HepG2 (cell line): ENCODE measurements around the gene CAPN12. TPM values are rescaled to one million over a fixed set of nuclear protein-coding genes. Genes with fewer than 3 reads are reported as not detected.

Source experiments
- ATAC-seq: fragments of 200-7000 bp; cut with Tn5 transposase; 3 replicates; pipeline ENCODE4 v1.9.1; 2020; ENCODE audit warnings: mild to moderate bottlenecking, moderate library complexity
- BruUV-seq: library from RNA; stranded (reverse); fragments of 400-500 nt; replicated peaks from 2 replicates; lab custom pipeline; 2021; lab: Mats Ljungman, UMichigan
- CTCF ChIA-PET: fragments of 300-600 bp; formaldehyde crosslinking; extraction: SDS; loops from one replicate; lab custom pipeline; 2021; ENCODE audit warnings: low total read pairs, inconsistent platforms, low intra/inter-chr PET ratio; lab: Yijun Ruan, JAX
- POLR2A ChIA-PET: fragments of 350-600 bp; sonication (Branson Sonifier 250); formaldehyde crosslinking; loops from one replicate; lab custom pipeline; 2020; ENCODE audit warnings: antibody characterized with exemption, inconsistent platforms; lab: Yijun Ruan, JAX
- DNase-seq: peaks from one replicate; pipeline ENCODE4 v3.0.0-alpha.2; 2015; ENCODE audit warnings: low spot score
- FAIRE-seq: peaks from 3 replicates; lab custom pipeline; 2011; peaks lifted over from hg19 to GRCh38; lab: Jason Lieb, UNC
- H2AFZ ChIP-seq: one replicate; pipeline ENCODE4 v1.6.1; 2011; ENCODE audit warnings: low read length, inconsistent platforms
- H3K27ac ChIP-seq: fragments of 300-600 bp; 3 replicates; pipeline ENCODE4 v1.8.0; 2011; ENCODE audit warnings: mixed run types, mild to moderate bottlenecking, mixed read lengths, low read length, inconsistent platforms; ENCODE audit not compliant: insufficient read depth; ENCODE audit errors: extremely low read length
- H3K27me3 ChIP-seq, 2 experiments: fragments of 200-600 bp in 1 of 2; 2 replicates in 1 of 2; 3 replicates in 1 of 2; pipeline versions ENCODE4 v1.6.0 to v1.8.0; 2011; ENCODE audit warnings: low read length in 2 of 2, mild to moderate bottlenecking in 2 of 2, moderate library complexity in 2 of 2, inconsistent platforms in 1 of 2; ENCODE audit not compliant: insufficient read depth in 2 of 2, control insufficient read depth in 1 of 2
- H3K36me3 ChIP-seq, 2 experiments: fragments of 200-600 bp in 1 of 2; replicated peaks in 1 of 2; 2 replicates in 1 of 2; 3 replicates in 1 of 2; pipeline versions ENCODE4 v1.5.1 to v1.8.0; 2011; ENCODE audit warnings: low read length in 2 of 2, inconsistent platforms in 1 of 2; ENCODE audit not compliant: insufficient read depth in 2 of 2, control insufficient read depth in 1 of 2
- H3K4me1 ChIP-seq: 2 replicates; pipeline ENCODE4 v1.5.1; 2012; ENCODE audit warnings: low read length, inconsistent platforms; ENCODE audit not compliant: insufficient read depth
- H3K4me2 ChIP-seq: 2 replicates; pipeline ENCODE4 v1.6.0; 2011; ENCODE audit warnings: low read depth, low read length, inconsistent platforms
- H3K4me3 ChIP-seq, 3 experiments: fragments of 200-600 bp in 1 of 3; sonication (generic), shearing (Covaris generic) in 1 of 3; replicated peaks in 1 of 3; 2 replicates each; pipeline ENCODE4 v1.5.1; 2011 to 2016; ENCODE audit warnings: low read length in 3 of 3, inconsistent platforms in 2 of 3, low read depth in 2 of 3, mild to moderate bottlenecking in 2 of 3, control low read depth in 1 of 3, mixed read lengths in 1 of 3; ENCODE audit not compliant: insufficient read depth in 1 of 3
- H3K79me2 ChIP-seq: one replicate; pipeline ENCODE4 v1.6.1; 2011; ENCODE audit warnings: low read length, inconsistent platforms; ENCODE audit not compliant: insufficient read depth
- H3K9ac ChIP-seq: 2 replicates; pipeline ENCODE4 v1.6.0; 2011; ENCODE audit warnings: mild to moderate bottlenecking, low read depth, low read length, inconsistent platforms; ENCODE audit not compliant: insufficient read depth
- H3K9me3 ChIP-seq: 2 replicates; pipeline ENCODE4 v1.5.1; 2012; ENCODE audit warnings: mild to moderate bottlenecking, low read length
- H4K20me1 ChIP-seq: 2 replicates; pipeline ENCODE4 v1.6.0; 2011; ENCODE audit warnings: inconsistent platforms, mild to moderate bottlenecking, low read length, moderate library complexity; ENCODE audit not compliant: insufficient read depth
- GATA4 ChIP-seq: sonication (generic); IDR thresholded peaks from 2 replicates; pipeline ENCODE4 v1.6.1; 2016; ENCODE audit warnings: antibody characterized with exemption, low read depth, borderline replicate concordance
- MED13 ChIP-seq: sonication (generic); formaldehyde crosslinking; IDR thresholded peaks from 2 replicates; pipeline ENCODE4 v1.5.0; 2020; ENCODE audit warnings: missing genetic modification reagents
- NFIB ChIP-seq: sonication (generic); formaldehyde crosslinking; IDR thresholded peaks from 2 replicates; pipeline ENCODE4 v1.9.0; 2021; ENCODE audit warnings: missing genetic modification reagents, mild to moderate bottlenecking, borderline replicate concordance
- SOX13 ChIP-seq, 3 experiments: fragments of 450-650 bp in 1 of 3; sonication (generic) in 1 of 3; formaldehyde crosslinking in 1 of 3; IDR thresholded peaks in 2 of 3; conservative IDR thresholded peaks in 1 of 3; 2 replicates each; pipeline versions ENCODE4 v1.5.0 to v1.6.1; 2016 to 2020; ENCODE audit warnings: antibody characterized with exemption in 1 of 3, mild to moderate bottlenecking in 1 of 3, missing compliant biosample characterization in 1 of 3, missing genetic modification reagents in 1 of 3, moderate library complexity in 1 of 3
- WGBS: methylation state at CpG from one replicate; pipeline ENCODE4 v1.1.6; 2017; ENCODE audit warnings: low lambda C conversion rate; 5-methylcytosine and 5-hydroxymethylcytosine counted together
- in situ Hi-C: cut with HindIII; loops from 2 replicates; pipeline ENCODE4 v1.10.0; 2017; ENCODE audit warnings: low pct_unique_long_range_greater_than_20kb; ENCODE audit not compliant: extremely low pct_ligation_motif_present
- intact Hi-C: fragments of 100-400 bp; cut with micrococcal nuclease; formaldehyde crosslinking; loops from one replicate; pipeline ENCODE4 v1.10.0; 2022; ENCODE audit not compliant: unreplicated experiment
- polyA plus RNA-seq, 8 experiments: library from polyadenylated mRNA; depleted of rRNA in 3 of 8; stranded (reverse) in 7 of 8; unstranded in 1 of 8; fragments of >200 nt; fragmentation: Illumina TruSeq in 4 of 8; extraction: Trizol in 4 of 8; gene quantifications; 2 replicates each; pipeline versions ENCODE4 v1.2.1 to v1.2.3, GENCODE V29; 2011 to 2016; ENCODE audit warnings: low read depth in 4 of 8, missing spikeins in 1 of 8, mixed read lengths in 1 of 8; ENCODE audit not compliant: insufficient read depth in 1 of 8
- total RNA-seq, 5 experiments: library from RNA; depleted of rRNA; stranded (reverse); fragments of >200 nt; fragmentation: Illumina TruSeq; extraction: Trizol; gene quantifications; 2 replicates each; pipeline ENCODE4 v1.2.3, GENCODE V29; 2016; ENCODE audit warnings: low read depth in 1 of 5
- TF ChIP-seq, protein P1 (sequence below): sonication (generic); formaldehyde crosslinking; IDR thresholded peaks from 2 replicates; pipeline ENCODE4 v1.4.0; 2020; ENCODE audit warnings: low read depth, mild to moderate bottlenecking, missing genetic modification reagents

CAPN12 gene
- total and polyA plus RNA-seq, 2 of the 13 experiments (the other 11 are each of a cell fraction or from before 2014, with no cell fraction given): 1.6 to 13.6 TPM

DNA sequence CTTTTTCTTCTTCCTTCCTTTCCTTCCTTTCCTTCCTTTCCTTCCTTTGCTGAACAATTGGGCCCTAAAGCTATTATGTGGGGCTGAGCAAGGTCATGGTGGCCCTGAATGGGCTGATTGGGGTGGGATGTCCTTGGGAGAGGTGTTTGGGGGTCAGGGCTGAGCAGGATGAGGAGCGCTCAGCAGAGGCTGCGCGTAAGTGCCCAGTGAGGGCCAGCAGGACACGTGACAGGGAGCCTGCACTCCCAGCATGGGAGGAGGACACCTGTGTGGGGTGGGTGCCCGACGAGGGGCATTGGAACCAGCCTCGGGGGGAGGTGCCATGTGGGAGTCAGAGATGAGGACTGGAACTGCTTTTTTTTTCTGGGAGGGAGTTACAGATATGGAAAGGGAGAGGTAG, 34.5 kb upstream of the CAPN12 start (continued):
- TF ChIP-seq, protein P1, sequence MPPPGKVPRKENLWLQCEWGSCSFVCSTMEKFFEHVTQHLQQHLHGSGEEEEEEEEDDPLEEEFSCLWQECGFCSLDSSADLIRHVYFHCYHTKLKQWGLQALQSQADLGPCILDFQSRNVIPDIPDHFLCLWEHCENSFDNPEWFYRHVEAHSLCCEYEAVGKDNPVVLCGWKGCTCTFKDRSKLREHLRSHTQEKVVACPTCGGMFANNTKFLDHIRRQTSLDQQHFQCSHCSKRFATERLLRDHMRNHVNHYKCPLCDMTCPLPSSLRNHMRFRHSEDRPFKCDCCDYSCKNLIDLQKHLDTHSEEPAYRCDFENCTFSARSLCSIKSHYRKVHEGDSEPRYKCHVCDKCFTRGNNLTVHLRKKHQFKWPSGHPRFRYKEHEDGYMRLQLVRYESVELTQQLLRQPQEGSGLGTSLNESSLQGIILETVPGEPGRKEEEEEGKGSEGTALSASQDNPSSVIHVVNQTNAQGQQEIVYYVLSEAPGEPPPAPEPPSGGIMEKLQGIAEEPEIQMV (CRISPR knock-in tag): no peak
- no peak for TF ChIP-seq SOX13 (IDR thresholded peaks at IDR 0.05)
- TF ChIP-seq SOX13 (CRISPR knock-in tag; conservative IDR thresholded peaks at IDR 0.05 in 1 of 2, IDR thresholded peaks at IDR 0.05 in 1 of 2): peak in 1 of 2 experiments; percentile 23; a peak in 1 of 4 replicates
- TF ChIP-seq MED13 (CRISPR knock-in tag): no peak

DNA sequence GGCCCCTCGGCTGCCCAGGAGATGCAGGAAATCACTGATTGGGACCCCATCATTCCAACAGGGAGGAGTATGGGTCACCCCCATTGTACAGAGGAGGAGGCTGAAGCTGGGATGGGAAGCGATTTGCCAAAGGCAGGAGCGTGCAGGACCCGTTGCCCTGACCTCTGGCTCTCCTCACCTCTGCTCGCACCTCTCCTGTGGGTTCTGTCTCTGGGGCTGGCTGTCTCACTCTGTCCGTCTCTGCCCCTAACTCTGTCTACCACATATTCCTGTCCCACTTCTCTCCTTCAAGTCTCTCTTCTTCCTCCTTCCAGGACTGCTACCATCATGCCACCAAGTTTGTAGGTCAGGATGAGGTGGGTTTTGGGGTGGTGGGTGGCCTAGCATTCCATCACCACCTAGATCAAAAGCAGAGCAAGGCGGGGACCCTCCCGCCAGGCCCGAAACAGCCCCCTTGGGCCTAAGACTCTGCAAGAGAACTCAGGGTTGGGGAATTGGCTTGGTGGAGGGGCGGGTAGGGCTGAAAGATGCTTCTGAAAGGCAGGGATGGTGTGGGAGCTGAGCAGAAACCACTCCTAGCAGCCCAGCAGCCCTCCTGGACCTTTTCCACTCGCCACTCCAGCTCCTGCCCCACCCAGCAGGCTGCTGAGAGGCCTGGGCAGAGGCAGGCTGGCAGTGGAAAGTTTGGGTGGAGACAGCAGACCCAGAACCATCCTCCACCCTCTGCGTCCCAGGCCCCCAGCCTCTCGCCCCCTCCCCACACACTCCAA, 30.1 kb upstream of the CAPN12 start:
- Histone ChIP-seq H3K36me3 (no peaks in the 10 kb centered on the region), H3K27ac (no peak overlapping the region), H3K9ac (0 out of 2 replicates have a peak overlapping the region, but pooled peaks have one; percentile 8), H3K27me3 (peaks cover 0 to 2% of the 10 kb centered on the region in 2 experiments; a peak in 1 of 5 replicates), H3K4me1 (peaks cover 24% of the 10 kb centered on the region), H3K4me2 (no peak overlapping the region), H3K79me2 (no peaks in the 10 kb centered on the region), H2AFZ (no peak overlapping the region), H3K9me3 (no peaks in the 10 kb centered on the region), H4K20me1 (no peaks in the 10 kb centered on the region), H3K4me3 (no peak overlapping the region)
- TF ChIP-seq GATA4 (no peak), NFIB (0 out of 2 replicates have a peak, but pooled peaks have one; percentile 5)
- no peak for DNase-seq
- in situ Hi-C loops: no loop called here
- ATAC-seq: no peak; the same call in 1 of the 3 replicates
- WGBS: 59% methylated on average over 7 of the region's 13 CpGs
- BruUV-seq: no TSS peak
- CTCF ChIA-PET: no interaction called here
- no peak for FAIRE-seq
- intact Hi-C loops: no loop called here
- POLR2A ChIA-PET: interaction anchor here (1.3 to 1.9 kb wide), 2 partner anchors 11 to 19 kb away, joined by 5 to 7 read pairs; no protein-coding TSS in a partner anchor
